Measurements from ENCODE around the gene TMEM128. TPM values are rescaled to one million over a fixed set of nuclear protein-coding genes. Genes with fewer than 3 reads are reported as not detected.
"Not testable (repeated sequence)": the region's sequence is repeated elsewhere in the genome, so short reads cannot be mapped to it uniquely, and the experiment has no call there.

TMEM128 gene
- total RNA-seq, 2 experiments from 2014 or later: 22.0 to 25.3 TPM

GRCh38 chr4:4225915-4226605 is 22.0 kb downstream of the TMEM128 start:
- ChIA-PET POLR2A (no interaction called here), CTCF (no interaction called here)
- Mint-ChIP-seq H3K4me3 (no peak overlapping the region), H3K36me3 (peaks cover 3% of the 10 kb centered on the region), H3K9me3 (no peaks in the 10 kb centered on the region), H3K4me1 (ENCODE audit: low read depth) (peaks cover 8% of the 10 kb centered on the region), H3K27me3 (peaks cover 59% of the 10 kb centered on the region), H3K27ac (no peak overlapping the region)
- no peak for DNase-seq
- intact Hi-C loops (cut with micrococcal nuclease): no loop called here

- Mint-ChIP-seq H3K27ac (no peak overlapping the region), H3K36me3 (no peaks in the 10 kb centered on the region), H3K4me1 (ENCODE audit: low read depth) (no peaks in the 10 kb centered on the region), H3K9me3 (no peaks in the 10 kb centered on the region), H3K4me3 (no peak overlapping the region), H3K27me3 (peaks cover 15% of the 10 kb centered on the region)
- CTCF ChIA-PET: no interaction called here
- DNase-seq: no peak
- POLR2A ChIA-PET: no interaction called here
- intact Hi-C loops (cut with micrococcal nuclease): no loop called here
Measured at GRCh38 chr4:4217113-4217512, 30.9 kb downstream of the TMEM128 start.

- DNase-seq: no peak
- no peak overlapping the region for H3K4me3 Mint-ChIP-seq
- H3K9me3 Mint-ChIP-seq: no peaks in the 10 kb centered on the region
- H3K27ac Mint-ChIP-seq: no peak overlapping the region
- no peaks in the 10 kb centered on the region for H3K4me1 Mint-ChIP-seq (ENCODE audit: low read depth)
- ChIA-PET CTCF (no interaction called here), POLR2A (no interaction called here)
- intact Hi-C loops (cut with micrococcal nuclease): no loop called here
- no peaks in the 10 kb centered on the region for H3K36me3 Mint-ChIP-seq
- peaks cover 10% of the 10 kb centered on the region for H3K27me3 Mint-ChIP-seq
Measured at GRCh38 chr4:4216648-4217047, 31.4 kb downstream of the TMEM128 start.

GRCh38 chr4:4213674-4214073 is 34.3 kb downstream of the TMEM128 start:
- DNase-seq; H3K4me1 Mint-ChIP-seq (ENCODE audit: low read depth); H3K36me3 Mint-ChIP-seq; H3K27ac Mint-ChIP-seq; CTCF ChIA-PET; intact Hi-C loops (cut with micrococcal nuclease); POLR2A ChIA-PET; H3K9me3 Mint-ChIP-seq; H3K4me3 Mint-ChIP-seq: not testable (repeated sequence)
- peaks cover 23% of the 10 kb centered on the region for H3K27me3 Mint-ChIP-seq

- peaks cover 28% of the 10 kb centered on the region for H3K27me3 Mint-ChIP-seq
- no peaks in the 10 kb centered on the region for H3K36me3 Mint-ChIP-seq
- H3K27ac Mint-ChIP-seq: no peak overlapping the region
- no peaks in the 10 kb centered on the region for H3K4me1 Mint-ChIP-seq (ENCODE audit: low read depth)
- H3K4me3 Mint-ChIP-seq: no peak overlapping the region
- CTCF ChIA-PET: no interaction called here
- H3K9me3 Mint-ChIP-seq: peaks cover 2% of the 10 kb centered on the region
- intact Hi-C loops (cut with micrococcal nuclease): no loop called here
- no peak for DNase-seq
- POLR2A ChIA-PET: no interaction called here
Measured at GRCh38 chr4:4206204-4206603, 41.8 kb downstream of the TMEM128 start.

- Mint-ChIP-seq H3K9me3 (peaks cover 2% of the 10 kb centered on the region), H3K4me1 (ENCODE audit: low read depth) (no peaks in the 10 kb centered on the region), H3K4me3 (no peak overlapping the region), H3K36me3 (no peaks in the 10 kb centered on the region), H3K27me3 (peaks cover 16% of the 10 kb centered on the region), H3K27ac (no peak overlapping the region)
- intact Hi-C loops (cut with micrococcal nuclease): no loop called here
- DNase-seq: no peak
- POLR2A ChIA-PET: no interaction called here
- CTCF ChIA-PET: no interaction called here
Measured at GRCh38 chr4:4204401-4204745, 43.6 kb downstream of the TMEM128 start.

GRCh38 chr4:4203688-4204400 is 44.2 kb downstream of the TMEM128 start:
- intact Hi-C loops (cut with micrococcal nuclease): no loop called here
- Mint-ChIP-seq H3K36me3 (no peaks in the 10 kb centered on the region), H3K4me1 (ENCODE audit: low read depth) (no peaks in the 10 kb centered on the region), H3K9me3 (peaks cover 2% of the 10 kb centered on the region), H3K27me3 (peaks cover 16% of the 10 kb centered on the region), H3K27ac (no peak overlapping the region), H3K4me3 (no peak overlapping the region)
- no peak for DNase-seq
- CTCF ChIA-PET: no interaction called here
- POLR2A ChIA-PET: no interaction called here

GRCh38 chr4:4202510-4202909 is 45.5 kb downstream of the TMEM128 start:
- Mint-ChIP-seq H3K9me3 (peaks cover 2% of the 10 kb centered on the region), H3K27me3 (peaks cover 16% of the 10 kb centered on the region), H3K27ac (no peak overlapping the region), H3K36me3 (no peaks in the 10 kb centered on the region), H3K4me3 (no peak overlapping the region), H3K4me1 (ENCODE audit: low read depth) (no peaks in the 10 kb centered on the region)
- no peak for DNase-seq
- ChIA-PET POLR2A (no interaction called here), CTCF (no interaction called here)
- intact Hi-C loops (cut with micrococcal nuclease): no loop called here

- intact Hi-C loops (cut with micrococcal nuclease): no loop called here
- H3K9me3 Mint-ChIP-seq: no peaks in the 10 kb centered on the region
- H3K4me1 Mint-ChIP-seq (ENCODE audit: low read depth): no peaks in the 10 kb centered on the region
- no peak overlapping the region for H3K4me3 Mint-ChIP-seq
- DNase-seq: no peak
- H3K36me3 Mint-ChIP-seq: no peaks in the 10 kb centered on the region
- peaks cover 13% of the 10 kb centered on the region for H3K27me3 Mint-ChIP-seq
- ChIA-PET POLR2A (no interaction called here), CTCF (no interaction called here)
- H3K27ac Mint-ChIP-seq: no peak overlapping the region
Measured at GRCh38 chr4:4200624-4201023, 47.4 kb downstream of the TMEM128 start.

GRCh38 chr4:4195354-4195753 is 52.7 kb downstream of the TMEM128 start:
- Mint-ChIP-seq H3K4me1 (ENCODE audit: low read depth) (peaks cover 8% of the 10 kb centered on the region), H3K36me3 (no peaks in the 10 kb centered on the region), H3K27ac (no peak overlapping the region), H3K27me3 (peaks cover 16% of the 10 kb centered on the region), H3K4me3 (no peak overlapping the region), H3K9me3 (no peaks in the 10 kb centered on the region)
- no peak for DNase-seq
- intact Hi-C loops (cut with micrococcal nuclease): no loop called here
- POLR2A ChIA-PET: no interaction called here
- CTCF ChIA-PET: interaction anchor here (0.6 kb wide), 1 partner anchor 88 kb away, joined by 4 read pairs; no protein-coding TSS in a partner anchor

GRCh38 chr4:4188557-4188956 is 59.5 kb downstream of the TMEM128 start:
- H3K4me3 Mint-ChIP-seq; POLR2A ChIA-PET; H3K4me1 Mint-ChIP-seq (ENCODE audit: low read depth); H3K27ac Mint-ChIP-seq; H3K36me3 Mint-ChIP-seq; CTCF ChIA-PET; intact Hi-C loops (cut with micrococcal nuclease); DNase-seq; H3K9me3 Mint-ChIP-seq: not testable (repeated sequence)
- peaks cover 29% of the 10 kb centered on the region for H3K27me3 Mint-ChIP-seq
